ENCODE data around the gene PYGB.
"Not testable (repeated sequence)": the region's sequence is repeated elsewhere in the genome, so short reads cannot be mapped to it uniquely, and the experiment has no call there.

Gene PYGB

GRCh38 chr20:25296094-25297093 is 48.5 kb downstream of the PYGB start:
- DNase-seq (ENCODE audit: low spot score) = no peak

- no peak for DNase-seq (ENCODE audit: low spot score)
These were observed 49.4 kb downstream of the PYGB start for GRCh38 chr20:25297141-25297905.

GRCh38 chr20:25299806-25300205 is 51.9 kb downstream of the PYGB start:
- no peak for DNase-seq (ENCODE audit: low spot score)

GRCh38 chr20:25300496-25301170 is 52.7 kb downstream of the PYGB start:
- DNase-seq (ENCODE audit: low spot score) = no peak

GRCh38 chr20:25301357-25301920 is 53.6 kb downstream of the PYGB start:
- DNase-seq (ENCODE audit: low spot score) = no peak

- no peak for DNase-seq (ENCODE audit: low spot score)
These were observed 54.7 kb downstream of the PYGB start for GRCh38 chr20:25302596-25302995.

GRCh38 chr20:25303292-25304024 is 55.6 kb downstream of the PYGB start:
- DNase-seq (ENCODE audit: low spot score) = no peak

- no peak for DNase-seq (ENCODE audit: low spot score)
These were observed 56.2 kb downstream of the PYGB start for GRCh38 chr20:25304025-25304549.

GRCh38 chr20:25306991-25307903 is 59.4 kb downstream of the PYGB start:
- DNase-seq (ENCODE audit: low spot score) = no peak

GRCh38 chr20:25308083-25308491 is 60.2 kb downstream of the PYGB start:
- DNase-seq (ENCODE audit: low spot score) = no peak

- no peak for DNase-seq (ENCODE audit: low spot score)
These were observed 60.9 kb downstream of the PYGB start for GRCh38 chr20:25308671-25309394.

- peak; percentile 72 for DNase-seq (ENCODE audit: low spot score)
These were observed 61.7 kb downstream of the PYGB start for GRCh38 chr20:25309395-25310267.

- peak; percentile 97 for DNase-seq (ENCODE audit: low spot score)
These were observed 62.5 kb downstream of the PYGB start for GRCh38 chr20:25310268-25310920.

- no peak for DNase-seq (ENCODE audit: low spot score)
These were observed 63.2 kb downstream of the PYGB start for GRCh38 chr20:25310921-25311728.

GRCh38 chr20:25312716-25313115 is 64.8 kb downstream of the PYGB start:
- not testable (repeated sequence) for DNase-seq (ENCODE audit: low spot score)

- DNase-seq (ENCODE audit: low spot score) = no peak
These were observed 65.7 kb downstream of the PYGB start for GRCh38 chr20:25313593-25313992.

Data from COLO829 (cell line).